DND-41 (cell line): Measurements from ENCODE around the gene KIAA1191.

Experiments
- ATAC-seq: fragments of 200-7000 bp; cut with Tn5 transposase; 3 replicates; pipeline ENCODE4 v1.9.1; 2021; ENCODE audit warnings: low read depth; ENCODE audit not compliant: insufficient read depth
- DNase-seq: peaks from one replicate; pipeline ENCODE4 v3.0.0-alpha.2; 2020
- H2AFZ ChIP-seq: 2 replicates; pipeline ENCODE4 v1.6.0; 2012; ENCODE audit warnings: low read depth, low read length
- H3K27ac ChIP-seq: 2 replicates; pipeline ENCODE4 v1.5.1; 2012; ENCODE audit warnings: low read length, inconsistent platforms
- H3K27me3 ChIP-seq: fragments of 200-600 bp; sonication (generic); 2 replicates; pipeline ENCODE4 v1.6.0; 2012; ENCODE audit warnings: low read length, mild to moderate bottlenecking, inconsistent platforms; ENCODE audit not compliant: insufficient read depth, poor library complexity
- H3K36me3 ChIP-seq: 2 replicates; pipeline ENCODE4 v1.5.1; 2012; ENCODE audit warnings: low read length, inconsistent platforms; ENCODE audit not compliant: insufficient read depth
- H3K4me1 ChIP-seq: 2 replicates; pipeline ENCODE4 v1.5.1; 2012; ENCODE audit warnings: mild to moderate bottlenecking, low read length; ENCODE audit not compliant: insufficient read depth
- H3K4me2 ChIP-seq: 2 replicates; pipeline ENCODE4 v1.6.0; 2012; ENCODE audit warnings: mild to moderate bottlenecking, moderate library complexity, low read length, inconsistent platforms; ENCODE audit not compliant: insufficient read depth
- H3K4me3 ChIP-seq, 2 experiments: fragments of 200-600 bp in 1 of 2; shearing (Covaris generic) in 1 of 2; 2 replicates each; pipeline ENCODE4 v1.5.1; 2012 to 2016; ENCODE audit warnings: inconsistent platforms in 2 of 2, low read length in 2 of 2, mild to moderate bottlenecking in 2 of 2, low read depth in 1 of 2, moderate library complexity in 1 of 2
- H3K79me2 ChIP-seq: 2 replicates; pipeline ENCODE4 v1.6.0; 2012; ENCODE audit warnings: low read length, inconsistent platforms; ENCODE audit not compliant: insufficient read depth
- H3K9ac ChIP-seq: 2 replicates; pipeline ENCODE4 v1.6.0; 2012; ENCODE audit warnings: low read depth, mild to moderate bottlenecking, inconsistent platforms, low read length, moderate library complexity
- H3K9me3 ChIP-seq: 2 replicates; pipeline ENCODE4 v1.5.1; 2012; ENCODE audit warnings: low read length, moderate library complexity, mild to moderate bottlenecking, inconsistent platforms; ENCODE audit not compliant: insufficient read depth, severe bottlenecking
- H4K20me1 ChIP-seq: 2 replicates; pipeline ENCODE4 v1.6.0; 2012; ENCODE audit warnings: low read length; ENCODE audit not compliant: insufficient read depth
- CTCF ChIP-seq: IDR thresholded peaks from 2 replicates; pipeline ENCODE4 v1.5.1; 2012; ENCODE audit warnings: borderline replicate concordance, low read length, moderate library complexity, mild to moderate bottlenecking; ENCODE audit not compliant: poor library complexity, severe bottlenecking; ENCODE audit errors: extremely low read depth
- EZH2 ChIP-seq: IDR thresholded peaks from 3 replicates; pipeline ENCODE4 v1.6.1; 2012; ENCODE audit warnings: borderline replicate concordance, low read depth, mild to moderate bottlenecking, moderate library complexity, low read length, inconsistent platforms; ENCODE audit not compliant: severe bottlenecking

KIAA1191 gene

GRCh38 chr5:176389135-176390123 is 27.9 kb upstream of the KIAA1191 start:
- Histone ChIP-seq H3K79me2 (peaks cover 56% of the 10 kb centered on the region), H3K36me3 (peaks cover 72% of the 10 kb centered on the region), H4K20me1 (peaks cover 29% of the 10 kb centered on the region), H3K4me3 (peak overlapping the region; percentile 95 to 97), H3K4me2 (peak overlapping the region; percentile 92), H2AFZ (peak overlapping the region; percentile 83), H3K4me1 (peaks cover 33% of the 10 kb centered on the region), H3K9ac (peak overlapping the region; percentile 84), H3K9me3 (no peaks in the 10 kb centered on the region), H3K27me3 (no peaks in the 10 kb centered on the region), H3K27ac (peak overlapping the region; percentile 89)
- DNase-seq = no peak
- TF ChIP-seq EZH2 (no peak), CTCF (no peak)
- ATAC-seq = peak; percentile 59

- peaks cover 33% of the 10 kb centered on the region for H3K4me1 ChIP-seq
- DNase-seq = peak; percentile 99
- H2AFZ ChIP-seq = peak within 1 kb of the TSS; percentile 92
- peaks cover 35% of the 10 kb centered on the region for H4K20me1 ChIP-seq
- ATAC-seq = peak; percentile 88
- peak within 1 kb of the TSS; percentile 84 for H3K9ac ChIP-seq
- H3K27me3 ChIP-seq = no peaks in the 10 kb centered on the region
- no peaks in the 10 kb centered on the region for H3K9me3 ChIP-seq
- H3K4me3 ChIP-seq = peak within 1 kb of the TSS; percentile 95 to 97
- H3K36me3 ChIP-seq = peaks cover 74% of the 10 kb centered on the region
- H3K4me2 ChIP-seq = peak within 1 kb of the TSS; percentile 92
- TF ChIP-seq CTCF (no peak), EZH2 (no peak)
- H3K27ac ChIP-seq = peak within 1 kb of the TSS; percentile 99
- peaks cover 57% of the 10 kb centered on the region for H3K79me2 ChIP-seq
Observed at GRCh38 chr5:176388444-176389134, 27.0 kb upstream of the KIAA1191 start, which contains the start of the genes HIGD2A and NOP16. HIGD2A (plus strand) TSS chr5:176388751; CDS start chr5:176388820, 69 bp downstream. NOP16 (minus strand) TSS chr5:176388598; CDS start chr5:176388539, 59 bp downstream.

GRCh38 chr5:176388003-176388443 is 26.5 kb upstream of the KIAA1191 start:
- Histone ChIP-seq H3K9ac (peak overlapping the region; percentile 84), H3K4me3 (peak overlapping the region; percentile 95 to 97), H3K4me1 (peaks cover 33% of the 10 kb centered on the region), H3K27ac (peak overlapping the region; percentile 99), H3K4me2 (peak overlapping the region; percentile 92), H4K20me1 (peaks cover 41% of the 10 kb centered on the region), H3K79me2 (peaks cover 57% of the 10 kb centered on the region), H3K27me3 (no peaks in the 10 kb centered on the region), H3K9me3 (no peaks in the 10 kb centered on the region), H2AFZ (peak overlapping the region; percentile 92), H3K36me3 (peaks cover 74% of the 10 kb centered on the region)
- ATAC-seq (peak; percentile 0; the same call in 2 of the 3 replicates), DNase-seq (peak; percentile 32)
- TF ChIP-seq CTCF = no peak
- no peak for TF ChIP-seq EZH2
